ENCODE results near the gene SRCAP. TPM values are rescaled to one million over a fixed set of nuclear protein-coding genes. Genes with fewer than 3 reads are reported as not detected.

SRCAP gene
- total RNA-seq, 1 donor from 2014 or later: 66.6 TPM

DNA sequence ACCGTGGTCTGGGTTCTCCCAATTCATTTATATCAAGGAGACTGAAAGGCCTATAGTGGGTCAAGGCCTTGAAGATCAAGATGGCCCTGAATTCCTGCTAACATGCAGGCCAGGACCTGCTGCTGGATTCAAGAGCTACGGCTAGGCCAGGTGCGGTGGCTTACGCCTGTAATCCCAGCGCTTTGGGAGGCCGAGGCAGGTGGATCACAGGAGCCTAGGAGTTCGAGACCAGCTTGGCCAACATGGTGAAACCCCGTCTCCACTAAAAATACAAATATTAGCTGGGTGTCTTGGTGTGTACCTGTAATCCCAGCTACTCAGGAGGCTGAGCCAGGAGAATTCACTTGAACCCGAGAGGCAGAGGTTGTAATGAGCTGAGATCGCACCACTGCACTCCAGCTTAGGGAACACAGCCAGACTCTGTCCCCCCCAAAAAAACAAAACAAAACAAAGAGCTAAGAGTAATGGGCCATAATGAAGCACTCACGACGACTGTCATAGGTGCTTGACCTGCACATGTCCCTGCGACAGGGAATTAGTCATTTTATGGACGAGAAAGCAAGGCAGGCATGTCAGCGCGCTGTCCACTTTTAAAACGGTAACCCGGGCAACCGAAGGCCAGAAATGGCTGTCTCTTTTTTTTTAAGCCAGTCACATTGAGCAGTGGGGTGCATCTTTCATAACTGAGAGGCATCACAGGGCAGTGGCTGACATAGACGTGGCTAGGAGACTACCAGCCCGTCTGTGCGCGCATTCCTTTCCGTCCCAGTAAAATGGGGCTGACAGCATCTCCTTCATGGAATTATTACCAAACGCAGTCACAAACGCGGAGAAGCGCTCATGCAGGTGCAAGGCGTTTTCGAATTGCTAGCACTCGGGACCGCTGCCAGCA, 41.8 kb upstream of the SRCAP start:
- Histone ChIP-seq H3K27ac (peak overlapping the region; percentile 86), H3K9me3 (no peaks in the 10 kb centered on the region), H3K4me3 (peak overlapping the region; percentile 53), H3K36me3 (peaks cover 61% of the 10 kb centered on the region), H3K4me1 (peaks cover 34% of the 10 kb centered on the region), H3K27me3 (no peaks in the 10 kb centered on the region)
- intact Hi-C loops (cut with DNase I): no loop called here
- TF ChIP-seq, protein P1, sequence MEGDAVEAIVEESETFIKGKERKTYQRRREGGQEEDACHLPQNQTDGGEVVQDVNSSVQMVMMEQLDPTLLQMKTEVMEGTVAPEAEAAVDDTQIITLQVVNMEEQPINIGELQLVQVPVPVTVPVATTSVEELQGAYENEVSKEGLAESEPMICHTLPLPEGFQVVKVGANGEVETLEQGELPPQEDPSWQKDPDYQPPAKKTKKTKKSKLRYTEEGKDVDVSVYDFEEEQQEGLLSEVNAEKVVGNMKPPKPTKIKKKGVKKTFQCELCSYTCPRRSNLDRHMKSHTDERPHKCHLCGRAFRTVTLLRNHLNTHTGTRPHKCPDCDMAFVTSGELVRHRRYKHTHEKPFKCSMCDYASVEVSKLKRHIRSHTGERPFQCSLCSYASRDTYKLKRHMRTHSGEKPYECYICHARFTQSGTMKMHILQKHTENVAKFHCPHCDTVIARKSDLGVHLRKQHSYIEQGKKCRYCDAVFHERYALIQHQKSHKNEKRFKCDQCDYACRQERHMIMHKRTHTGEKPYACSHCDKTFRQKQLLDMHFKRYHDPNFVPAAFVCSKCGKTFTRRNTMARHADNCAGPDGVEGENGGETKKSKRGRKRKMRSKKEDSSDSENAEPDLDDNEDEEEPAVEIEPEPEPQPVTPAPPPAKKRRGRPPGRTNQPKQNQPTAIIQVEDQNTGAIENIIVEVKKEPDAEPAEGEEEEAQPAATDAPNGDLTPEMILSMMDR (IDR thresholded peaks at IDR 0.05): no peak
- DNase-seq: no peak
- no peak for ATAC-seq

DNA sequence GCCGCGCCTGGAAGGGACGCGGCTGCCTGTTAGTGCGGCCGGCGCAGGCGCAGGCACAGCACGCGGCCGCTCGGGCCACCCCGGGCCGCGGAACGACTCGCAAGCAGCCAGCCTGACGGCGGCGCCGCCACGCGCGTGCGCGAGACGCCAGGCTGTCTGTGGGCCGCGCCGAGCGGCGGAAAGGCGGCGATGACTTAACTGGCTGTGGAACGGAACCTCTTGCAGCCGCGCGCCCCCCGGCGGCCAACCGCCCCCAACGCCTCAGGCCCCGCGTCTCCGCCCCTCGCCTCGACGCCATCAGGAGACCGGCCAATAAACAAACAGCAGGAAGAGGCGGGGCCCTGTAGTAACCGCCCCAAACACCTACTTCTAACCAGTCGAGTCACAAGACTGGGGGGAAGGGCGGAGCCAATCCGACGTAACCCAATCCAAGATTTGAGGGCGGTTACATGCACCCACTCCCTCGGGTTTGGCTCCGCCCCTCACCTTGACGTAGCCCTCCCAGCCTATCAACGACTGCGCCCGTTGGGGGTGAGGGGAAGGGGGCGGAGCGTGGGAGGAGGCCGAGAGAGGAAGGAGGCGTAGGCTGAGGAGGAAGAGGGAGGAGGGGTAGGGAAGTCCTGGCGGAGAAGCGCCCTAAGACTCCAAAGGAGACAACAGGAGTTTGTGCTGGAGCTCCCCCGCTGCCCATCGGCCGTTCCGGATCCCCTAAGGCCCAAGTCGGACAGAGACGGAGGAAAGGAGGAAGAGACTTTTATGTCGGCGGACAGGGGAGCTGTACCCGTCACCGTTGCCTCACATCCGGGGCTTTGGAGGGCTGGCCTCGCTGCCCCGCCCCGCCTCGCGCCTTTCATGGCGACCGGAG, 40.9 kb upstream of the SRCAP start, which contains the start of gene FBRS:
Gene FBRS, plus strand, starts transcription at position 566 of the 865 bp plus-strand sequence. CDS start 1,088 bp downstream, outside the sequence.
- no peaks in the 10 kb centered on the region for H3K27me3 ChIP-seq
- H3K27ac ChIP-seq: peak within 1 kb of the TSS; percentile 100
- peak; percentile 90 for ATAC-seq
- H3K9me3 ChIP-seq: no peaks in the 10 kb centered on the region
- TF ChIP-seq, protein P1 (IDR thresholded peaks at IDR 0.05): peak; percentile 84
- H3K4me3 ChIP-seq: peak within 1 kb of the TSS; percentile 83
- H3K4me1 ChIP-seq: peaks cover 31% of the 10 kb centered on the region
- intact Hi-C loops (cut with DNase I): no loop called here
- peaks cover 61% of the 10 kb centered on the region for H3K36me3 ChIP-seq
- DNase-seq: peak; percentile 100

DNA sequence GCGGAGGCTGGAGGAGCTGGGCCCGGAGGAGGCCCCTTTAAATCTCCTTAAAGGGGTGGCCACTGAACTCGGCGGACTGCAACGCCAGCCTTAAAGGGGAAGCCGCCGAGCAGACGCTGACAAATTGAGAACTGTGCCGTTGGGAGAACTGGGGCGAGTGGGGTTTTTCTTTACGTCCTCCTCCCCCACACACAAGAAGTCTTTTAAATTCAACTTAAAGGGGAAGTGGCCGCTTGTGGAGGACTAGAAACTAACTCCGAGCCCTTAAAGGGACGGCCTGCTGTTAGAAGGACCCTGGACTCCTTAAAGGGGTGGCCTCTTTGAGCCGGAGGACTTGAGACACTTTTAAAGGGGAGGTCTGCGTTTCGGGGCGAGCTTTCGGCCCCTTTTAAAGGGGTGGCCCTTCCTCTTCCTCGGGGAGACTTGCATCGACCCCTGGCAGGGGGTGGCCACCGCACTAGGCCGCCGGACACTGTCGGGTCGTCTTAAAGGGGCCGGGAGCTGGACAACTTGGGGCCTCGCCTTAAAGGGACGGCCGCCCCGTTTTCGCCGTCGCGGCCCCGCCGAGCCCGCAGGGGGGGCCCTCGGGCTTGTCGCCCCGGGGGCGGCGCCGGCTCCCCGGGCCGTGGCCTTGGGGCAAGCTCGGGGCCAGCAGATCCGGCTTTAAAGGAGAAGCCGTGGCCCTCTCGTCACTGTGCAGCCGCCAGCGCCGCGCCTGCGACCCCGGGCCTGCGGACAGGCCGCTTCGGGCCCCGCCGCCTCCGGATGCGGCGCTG, 40.1 kb upstream of the SRCAP start:
- no peaks in the 10 kb centered on the region for H3K27me3 ChIP-seq
- peak; percentile 88 for DNase-seq
- peaks cover 31% of the 10 kb centered on the region for H3K4me1 ChIP-seq
- H3K4me3 ChIP-seq: peak overlapping the region; percentile 83
- H3K36me3 ChIP-seq: peaks cover 61% of the 10 kb centered on the region
- intact Hi-C loops (cut with DNase I): no loop called here
- peak; percentile 36 for ATAC-seq
- peak overlapping the region; percentile 100 for H3K27ac ChIP-seq
- no peaks in the 10 kb centered on the region for H3K9me3 ChIP-seq
- TF ChIP-seq, protein P1 (IDR thresholded peaks at IDR 0.05): no peak

DNA sequence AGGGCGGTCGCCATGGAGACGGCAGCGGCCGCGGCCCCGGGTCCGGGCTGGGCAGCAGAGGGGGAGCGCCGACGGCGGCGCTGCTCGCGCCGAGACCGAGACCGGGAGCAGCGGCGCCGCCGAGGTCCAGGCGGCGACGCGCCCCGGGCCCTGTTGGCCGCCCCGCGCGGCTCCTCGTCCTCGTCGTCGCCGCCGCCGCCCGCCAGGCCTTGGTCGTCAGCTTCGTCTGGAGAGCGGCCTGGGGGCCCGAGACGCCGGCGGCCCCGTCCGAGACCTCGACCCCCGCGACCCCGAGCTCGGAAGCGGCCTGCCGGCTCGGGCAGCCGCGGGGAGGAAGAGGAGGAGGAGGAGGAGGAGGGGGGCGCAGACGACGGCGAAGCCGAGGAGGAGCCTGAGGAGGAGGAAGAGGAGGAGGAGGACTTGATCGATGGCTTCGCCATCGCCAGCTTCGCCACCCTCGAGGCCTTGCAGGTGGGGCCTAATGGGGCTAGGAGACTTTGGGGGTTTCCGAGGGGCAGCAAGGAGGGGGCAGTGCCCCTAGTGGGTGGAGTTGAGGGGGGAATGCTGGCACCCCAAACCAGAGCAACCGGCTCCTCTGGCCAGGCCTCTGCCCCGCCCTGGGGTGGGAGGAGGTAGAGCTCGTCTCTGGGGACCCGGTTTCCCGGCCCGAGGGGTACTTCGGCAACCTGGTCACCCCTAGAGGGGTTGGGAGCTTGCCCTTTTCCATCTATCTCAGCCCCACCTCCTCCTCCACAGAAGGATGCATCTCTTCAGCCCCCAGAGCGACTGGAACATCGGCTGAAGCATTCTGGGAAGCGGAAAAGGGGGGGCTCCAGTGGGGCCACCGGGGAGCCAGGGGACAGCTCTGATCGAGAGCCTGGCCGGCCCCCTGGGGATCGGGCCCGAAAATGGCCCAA, 39.2 kb upstream of the SRCAP start:
- ATAC-seq (no peak), DNase-seq (peak; percentile 73)
- Histone ChIP-seq H3K27ac (peak overlapping the region; percentile 100), H3K27me3 (no peaks in the 10 kb centered on the region), H3K4me1 (peaks cover 31% of the 10 kb centered on the region), H3K4me3 (peak overlapping the region; percentile 83), H3K36me3 (peaks cover 59% of the 10 kb centered on the region), H3K9me3 (no peaks in the 10 kb centered on the region)
- TF ChIP-seq, protein P1 (IDR thresholded peaks at IDR 0.05): no peak
- intact Hi-C loops (cut with DNase I): no loop called here
